Keratinocyte (primary cell): ENCODE measurements around the gene SLC17A9.

Source experiments
- EZH2 ChIP-seq: IDR thresholded peaks from one replicate; pipeline ENCODE4 v1.6.1; 2012; ENCODE audit warnings: inconsistent platforms, mild to moderate bottlenecking, low read length, moderate library complexity
- TF ChIP-seq, protein P1 (sequence below), 3 experiments: IDR thresholded peaks in 1 of 3; conservative IDR thresholded peaks in 1 of 3; optimal IDR thresholded peaks in 1 of 3; 2 replicates in 2 of 3; 3 replicates in 1 of 3; pipeline versions ENCODE3 to v1.5.1; 2011; ENCODE audit warnings: low read length in 3 of 3, mild to moderate bottlenecking in 3 of 3, moderate library complexity in 2 of 3, control low read depth in 1 of 3, inconsistent platforms in 1 of 3; ENCODE audit not compliant: insufficient read depth in 2 of 3; ENCODE audit errors: extremely low read depth in 1 of 3

DNA sequence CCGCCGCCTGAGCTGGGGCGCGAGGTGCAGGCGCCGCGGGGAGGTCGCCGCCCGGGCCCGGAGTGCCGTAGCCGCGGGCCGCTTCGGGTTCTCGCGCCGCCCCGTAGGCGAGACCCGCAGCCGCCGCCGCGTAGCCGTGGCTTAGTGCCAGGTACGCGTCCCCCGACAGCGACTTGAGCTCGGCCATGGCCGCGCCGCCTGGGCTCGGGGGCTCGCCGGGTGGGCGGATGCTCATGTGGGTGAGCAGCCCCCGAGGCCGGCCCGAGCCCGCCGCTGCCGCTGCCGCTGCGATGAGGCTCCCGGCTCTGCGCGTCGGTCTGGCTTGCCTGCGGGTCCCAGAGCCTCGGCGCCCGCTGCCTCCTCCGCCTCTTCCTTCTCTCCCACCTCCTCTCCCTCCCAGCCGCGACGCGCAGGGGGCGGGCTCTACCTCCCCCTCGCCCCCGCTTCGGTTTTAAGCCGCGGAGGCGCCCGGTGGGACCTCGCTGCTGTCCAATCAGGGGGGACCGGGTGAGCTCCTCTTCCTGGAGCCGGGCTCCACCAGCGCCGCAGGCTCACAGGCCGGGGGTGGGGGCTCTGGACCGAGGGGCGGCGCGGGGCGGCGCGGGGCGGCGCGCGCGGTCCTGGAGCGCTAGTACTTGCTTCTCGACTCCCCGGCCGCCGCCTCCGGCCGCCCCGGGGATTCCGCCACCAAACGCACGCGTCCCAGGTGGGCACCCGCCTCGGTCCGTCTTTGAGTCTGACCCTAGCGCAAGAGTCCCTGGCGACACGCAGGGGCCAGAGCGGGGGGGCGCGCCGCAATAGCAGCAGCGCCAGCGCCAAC, 54.2 kb downstream of the SLC17A9 start, which contains the start of gene BHLHE23:
- TF ChIP-seq, protein P1, sequence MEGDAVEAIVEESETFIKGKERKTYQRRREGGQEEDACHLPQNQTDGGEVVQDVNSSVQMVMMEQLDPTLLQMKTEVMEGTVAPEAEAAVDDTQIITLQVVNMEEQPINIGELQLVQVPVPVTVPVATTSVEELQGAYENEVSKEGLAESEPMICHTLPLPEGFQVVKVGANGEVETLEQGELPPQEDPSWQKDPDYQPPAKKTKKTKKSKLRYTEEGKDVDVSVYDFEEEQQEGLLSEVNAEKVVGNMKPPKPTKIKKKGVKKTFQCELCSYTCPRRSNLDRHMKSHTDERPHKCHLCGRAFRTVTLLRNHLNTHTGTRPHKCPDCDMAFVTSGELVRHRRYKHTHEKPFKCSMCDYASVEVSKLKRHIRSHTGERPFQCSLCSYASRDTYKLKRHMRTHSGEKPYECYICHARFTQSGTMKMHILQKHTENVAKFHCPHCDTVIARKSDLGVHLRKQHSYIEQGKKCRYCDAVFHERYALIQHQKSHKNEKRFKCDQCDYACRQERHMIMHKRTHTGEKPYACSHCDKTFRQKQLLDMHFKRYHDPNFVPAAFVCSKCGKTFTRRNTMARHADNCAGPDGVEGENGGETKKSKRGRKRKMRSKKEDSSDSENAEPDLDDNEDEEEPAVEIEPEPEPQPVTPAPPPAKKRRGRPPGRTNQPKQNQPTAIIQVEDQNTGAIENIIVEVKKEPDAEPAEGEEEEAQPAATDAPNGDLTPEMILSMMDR (optimal IDR thresholded peaks at IDR 0.05 in 1 of 3, IDR thresholded peaks at IDR 0.05 in 1 of 3, conservative IDR thresholded peaks at IDR 0.05 in 1 of 3; ENCODE audit: extremely low read depth in 1 of 3, insufficient read depth in 2 of 3, low read length in 3 of 3), result no peak
- no peak for TF ChIP-seq EZH2
